ENCODE data around the gene COL19A1.

- no peak for TF ChIP-seq TCF7L2 (IDR thresholded peaks at IDR 0.05; ENCODE audit: low read depth, low read length)
- TF ChIP-seq CTCF (IDR thresholded peaks at IDR 0.05) = no peak
- no peak for TF ChIP-seq POLR2AphosphoS5 (IDR thresholded peaks at IDR 0.05; ENCODE audit: low read depth, low read length)
Observed at GRCh38 chr6:69881322-69882151, 15.2 kb downstream of the COL19A1 start.
